HG02798 (cell line): ENCODE results near the gene BIRC3.
"Not testable (repeated sequence)": the region's sequence is repeated elsewhere in the genome, so short reads cannot be mapped to it uniquely, and the experiment has no call there.

Source experiments
- ATAC-seq: cut with Tn5 transposase; IDR thresholded peaks from one replicate; pipeline ENCODE4 v1.9.1; 2021; ENCODE audit warnings: mild to moderate bottlenecking; ENCODE audit not compliant: unreplicated experiment, poor library complexity

The BIRC3 gene

DNA sequence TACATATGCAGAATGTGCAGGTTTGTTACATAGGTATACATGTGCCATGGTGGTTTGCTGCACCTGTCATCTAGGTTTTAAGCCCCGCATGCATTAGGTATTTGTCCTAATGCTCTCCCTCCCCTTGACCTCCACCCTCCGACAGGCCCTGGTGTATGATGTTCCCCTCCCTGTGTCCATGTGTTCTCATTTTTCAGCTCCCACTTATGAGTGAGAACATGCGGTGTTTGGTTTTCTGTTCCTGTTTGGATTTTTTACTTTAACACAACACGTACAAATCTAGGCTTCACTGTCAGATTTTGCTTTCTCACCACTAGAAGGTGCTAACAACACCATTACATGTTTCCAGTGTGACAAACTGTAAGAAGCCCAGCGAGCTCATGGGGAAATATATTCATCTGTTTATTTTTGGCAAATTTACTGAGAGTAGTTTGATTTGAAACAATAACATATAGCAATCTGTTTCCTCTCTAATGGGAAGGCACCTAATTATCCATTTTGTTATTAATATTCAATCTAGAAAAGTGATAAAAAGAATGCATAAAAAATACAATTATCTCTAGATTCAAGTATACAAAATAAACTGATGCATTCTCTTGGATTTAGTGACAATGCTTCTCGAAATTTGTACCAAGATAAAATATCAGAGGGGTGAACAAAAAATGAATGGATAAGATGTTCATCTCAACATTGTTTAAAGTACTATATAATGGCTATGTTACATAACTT, 23.2 kb upstream of the BIRC3 start:
- ATAC-seq: peak; percentile 96

DNA sequence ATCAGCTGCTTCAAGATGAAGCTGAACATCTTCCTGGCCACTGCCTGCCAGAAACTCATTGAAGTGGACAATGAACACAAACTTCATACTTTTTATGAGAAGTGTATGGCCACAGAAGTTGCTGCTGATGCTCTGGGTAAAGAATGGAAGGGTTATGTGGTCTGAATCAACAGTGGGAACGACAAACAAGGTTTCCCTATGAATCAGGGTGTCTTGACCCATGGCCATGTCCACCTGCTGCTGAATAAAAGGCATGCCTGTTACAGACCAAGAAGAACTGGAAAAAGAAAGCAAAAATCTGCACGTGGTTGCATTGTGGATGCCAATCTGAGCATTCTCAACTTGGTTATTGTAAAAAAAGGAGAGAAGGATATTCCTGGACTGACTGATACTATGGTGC, 22.2 kb upstream of the BIRC3 start:
- peak; percentile 38 for ATAC-seq

DNA sequence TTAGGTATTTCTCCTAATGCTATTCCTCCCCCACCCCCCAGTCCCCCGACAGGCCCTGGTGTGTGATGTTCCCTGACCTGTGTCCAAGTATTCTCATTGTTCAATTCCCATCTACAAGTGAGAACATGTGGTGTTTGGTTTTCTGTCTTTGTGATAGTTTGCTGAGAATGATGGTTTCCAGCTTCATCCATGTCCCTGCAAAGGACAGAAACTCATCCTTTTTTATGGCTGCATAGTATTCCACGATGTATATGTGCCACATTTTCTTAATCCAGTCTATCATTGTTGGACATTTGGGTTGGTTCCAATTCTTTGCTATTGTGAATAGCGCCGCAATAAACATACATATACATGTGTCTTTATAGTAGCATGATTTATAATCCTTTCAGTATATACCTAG, 20.5 kb upstream of the BIRC3 start:
- not testable (repeated sequence) for ATAC-seq

DNA sequence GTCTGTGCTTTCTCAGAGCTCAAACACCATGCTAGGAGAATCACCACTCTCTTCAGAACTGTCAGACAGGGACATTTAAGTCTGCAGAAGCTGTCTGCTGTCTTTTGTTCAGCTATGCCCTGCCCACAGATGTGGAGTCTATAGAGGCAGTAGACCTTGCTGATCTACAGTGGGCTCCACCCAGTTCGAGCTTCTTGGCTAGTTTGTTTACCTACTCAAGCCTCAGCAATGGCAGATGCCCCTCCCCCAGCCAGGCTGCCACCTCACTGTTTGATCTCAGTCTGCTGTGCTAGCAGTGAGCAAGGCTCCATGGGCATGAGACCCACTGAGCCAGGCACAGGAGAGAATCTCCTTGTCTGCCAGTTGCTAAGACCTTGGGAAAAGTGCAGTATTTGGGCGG, 16.4 kb upstream of the BIRC3 start:
- ATAC-seq: not testable (repeated sequence)

DNA sequence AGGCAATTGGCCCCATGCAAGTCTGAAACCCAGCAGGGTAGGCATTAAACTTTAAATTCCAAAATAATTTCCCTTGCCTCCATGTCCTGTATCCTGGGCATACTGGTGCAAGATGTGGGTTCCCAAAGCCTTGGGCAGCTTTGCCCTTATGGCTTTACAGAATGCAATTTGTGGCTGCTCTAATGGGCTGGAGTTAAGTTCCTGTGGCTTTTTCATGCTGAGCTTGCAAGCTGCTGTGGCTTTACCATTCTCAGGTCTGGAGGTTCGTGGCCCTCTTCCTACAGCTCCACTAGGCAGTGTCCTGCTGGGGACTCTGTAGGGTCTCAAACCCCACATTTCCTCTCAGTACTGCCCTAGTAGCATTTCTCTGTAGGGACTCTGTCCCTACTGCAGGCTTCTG, 15.0 kb upstream of the BIRC3 start:
- ATAC-seq: no peak

DNA sequence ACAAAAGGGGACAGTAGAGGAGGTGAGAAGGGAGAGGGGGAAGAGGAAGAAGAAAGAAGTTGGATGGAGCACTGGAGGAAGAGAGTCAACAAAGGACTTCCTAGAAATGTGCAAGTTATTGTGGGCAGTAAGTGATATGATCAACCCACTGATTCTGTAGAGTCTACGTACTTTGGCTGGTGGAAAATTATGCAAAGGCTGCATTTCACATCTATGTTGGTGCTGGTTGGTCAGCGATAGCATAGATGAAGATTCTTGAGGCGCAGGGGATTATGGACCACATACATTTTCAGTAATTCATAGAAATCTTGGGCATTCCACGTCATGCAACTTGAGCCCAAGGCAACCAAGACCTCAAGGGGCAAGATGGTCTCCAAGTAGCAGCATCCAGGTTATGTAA, 12.6 kb upstream of the BIRC3 start:
- no peak for ATAC-seq

DNA sequence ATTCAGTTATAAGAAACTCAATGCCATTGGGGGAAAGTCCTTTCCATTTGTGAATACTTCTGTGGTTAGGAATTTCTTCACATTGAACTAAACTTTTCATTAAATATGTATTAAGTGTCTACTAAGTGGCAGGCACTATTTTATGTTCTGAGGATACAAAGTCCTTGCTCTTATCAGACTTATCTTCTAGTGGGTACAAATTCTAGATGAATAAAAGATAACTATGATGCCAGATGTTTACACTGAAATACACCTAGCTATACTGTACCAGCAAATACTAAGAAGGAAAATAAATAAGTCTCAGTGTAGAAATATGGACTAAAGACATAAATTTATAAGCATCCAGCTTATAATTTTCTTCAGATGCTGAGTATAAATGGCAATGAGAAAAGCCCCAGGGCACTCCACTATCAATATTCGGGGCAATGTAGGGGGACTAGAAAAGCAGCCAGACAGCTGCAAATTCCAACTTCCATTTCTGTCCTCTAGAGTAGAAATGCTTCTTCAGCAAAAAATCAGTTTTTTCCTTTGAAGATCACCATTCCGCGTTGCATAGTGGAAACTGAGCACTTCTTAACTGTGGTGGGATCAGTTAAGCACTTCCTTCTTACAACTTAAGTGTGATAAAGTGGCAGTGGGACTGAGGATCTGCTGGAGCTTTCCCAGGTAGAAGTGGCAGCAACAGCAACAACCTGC, 11.8 kb upstream of the BIRC3 start:
- ATAC-seq: no peak

DNA sequence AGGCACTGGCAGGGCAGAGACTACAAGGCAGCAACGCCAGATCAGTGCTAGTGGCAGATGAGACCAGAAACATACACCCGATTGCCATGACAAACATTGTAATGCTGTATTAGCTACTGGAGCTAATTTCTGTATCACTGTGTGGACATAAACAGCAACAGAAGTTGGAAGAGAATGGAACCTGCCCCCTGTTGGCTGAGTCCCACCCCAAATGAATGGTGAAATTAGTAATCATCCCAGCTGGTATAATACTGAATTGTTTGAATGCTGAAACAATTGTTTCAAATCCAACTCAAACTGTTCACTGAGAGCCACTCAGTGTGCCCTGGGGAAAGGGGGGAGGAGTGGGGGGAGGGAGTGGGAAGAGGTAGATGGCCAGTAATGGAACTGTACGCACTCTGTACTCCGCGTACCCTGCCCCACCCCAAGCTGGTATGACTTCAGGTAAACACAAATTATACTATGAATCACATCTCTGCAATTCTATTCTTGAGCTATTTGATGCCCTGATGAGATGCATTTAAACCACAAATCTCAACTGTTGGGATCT, 11.2 kb upstream of the BIRC3 start:
- ATAC-seq: no peak

DNA sequence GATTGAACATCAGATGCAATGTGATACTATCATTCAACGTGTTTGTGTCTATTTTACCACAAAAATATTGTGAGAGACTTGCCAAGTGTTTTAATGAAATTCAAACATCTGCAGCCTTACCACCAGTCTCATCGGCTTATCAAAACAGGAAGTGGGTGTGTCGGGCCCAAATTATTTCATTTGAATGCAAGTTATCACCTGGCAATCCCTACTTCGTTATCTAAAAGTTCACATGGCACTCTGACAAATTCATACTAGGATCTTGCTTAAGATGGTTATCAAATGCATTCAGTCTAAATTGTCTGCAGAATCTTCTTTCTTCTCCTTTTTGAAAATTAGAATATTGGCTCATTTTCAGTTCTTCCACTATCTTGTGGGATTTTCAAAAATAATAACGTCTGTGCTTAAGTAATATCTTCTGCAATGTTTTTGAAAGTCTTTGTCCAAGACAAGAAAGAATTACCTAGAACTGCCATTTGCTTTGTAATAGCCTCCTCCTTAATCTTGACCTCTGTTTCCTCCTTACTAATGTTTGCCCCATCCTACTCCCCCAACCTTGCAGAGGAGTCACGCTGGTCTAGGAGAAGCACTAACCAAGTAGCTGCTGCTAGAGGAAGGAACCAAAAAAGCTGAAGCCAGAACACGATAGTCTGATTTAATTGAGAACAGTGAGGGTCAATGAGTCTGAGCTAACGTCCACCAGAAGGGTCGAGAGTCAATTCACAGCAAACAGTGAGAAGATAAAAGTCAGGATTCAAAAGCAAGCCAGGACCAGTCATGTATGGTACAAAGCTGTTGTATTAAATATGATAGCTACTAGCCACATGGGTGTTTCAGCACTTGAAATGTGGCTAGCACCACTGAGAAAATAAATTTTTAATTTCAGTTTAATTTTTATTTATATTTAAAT, 10.2 kb upstream of the BIRC3 start:
- ATAC-seq: no peak

DNA sequence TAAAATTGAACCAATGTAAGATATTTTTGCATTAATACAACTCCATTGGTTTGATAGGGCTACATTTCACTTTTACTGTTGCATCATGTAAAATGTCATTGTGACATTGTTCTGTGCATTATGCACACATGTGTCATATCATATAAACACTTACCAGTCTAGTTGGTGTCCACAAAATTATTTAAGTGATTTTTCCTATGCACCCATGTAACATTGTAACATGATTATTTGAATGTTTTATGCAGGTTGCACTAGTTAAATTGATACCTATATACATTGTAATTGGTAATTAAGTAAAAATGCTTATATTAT, 9.6 kb upstream of the BIRC3 start:
- ATAC-seq: no peak

DNA sequence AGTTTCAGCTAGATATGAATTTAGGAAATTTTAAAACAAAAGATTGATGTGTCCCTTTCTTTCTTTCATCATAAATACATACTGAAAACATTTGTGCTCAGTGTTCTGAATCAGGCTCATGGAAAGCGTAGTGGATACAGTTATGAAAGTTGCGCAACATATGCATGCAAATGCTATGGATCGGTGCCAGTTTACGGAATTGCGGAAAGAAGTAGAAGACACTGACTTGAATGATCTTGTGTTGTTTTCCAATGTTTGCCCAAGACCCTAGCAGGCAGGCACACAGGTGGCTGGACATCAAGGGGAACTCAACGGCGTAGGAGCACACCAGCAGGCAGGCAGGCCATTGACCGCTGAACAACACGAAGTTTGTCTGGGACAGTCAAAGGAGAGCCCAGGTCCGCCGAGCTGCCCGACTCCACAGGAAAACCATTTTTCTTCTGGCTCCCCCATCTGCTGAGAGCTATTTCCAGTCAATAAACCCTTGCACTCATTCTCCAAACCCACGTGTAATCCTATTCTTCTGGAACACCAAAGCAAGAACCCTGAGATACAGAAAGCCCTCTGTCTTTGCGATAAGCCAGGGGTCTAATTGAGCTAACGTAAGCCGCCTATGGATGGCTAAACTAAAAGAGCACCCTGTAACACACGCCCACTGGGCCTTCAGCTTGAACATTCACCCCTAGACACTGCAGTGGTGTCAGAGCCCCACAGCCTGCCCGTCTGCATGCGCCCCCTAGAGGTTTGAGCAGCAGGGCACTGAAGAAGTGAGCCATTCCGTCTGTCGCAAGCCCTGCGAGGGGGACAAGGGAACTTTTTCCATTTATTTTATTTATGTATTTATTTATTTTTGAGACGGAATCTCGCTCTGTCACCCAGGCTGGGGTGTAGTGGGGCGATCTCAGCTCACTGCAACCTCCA, 7.4 kb upstream of the BIRC3 start:
- ATAC-seq: no peak

DNA sequence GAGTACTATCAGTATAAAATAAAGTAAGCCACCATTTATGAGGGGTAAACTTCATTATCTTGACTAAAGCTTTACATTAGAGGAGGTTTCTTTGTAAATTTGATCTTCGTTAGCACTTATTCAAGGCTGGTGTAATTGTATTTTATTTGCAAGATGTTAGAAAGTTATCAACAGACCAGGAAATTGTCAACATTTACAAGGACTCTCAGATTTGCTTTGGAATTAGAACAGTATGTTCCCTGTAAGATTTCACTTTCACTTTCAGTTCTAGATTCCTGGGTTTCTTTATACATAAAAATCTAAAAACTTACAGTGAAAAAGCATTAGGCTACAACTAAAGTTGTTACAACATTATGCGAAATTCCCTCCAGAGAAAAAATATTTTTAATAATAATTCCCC, 4.6 kb upstream of the BIRC3 start:
- no peak for ATAC-seq

DNA sequence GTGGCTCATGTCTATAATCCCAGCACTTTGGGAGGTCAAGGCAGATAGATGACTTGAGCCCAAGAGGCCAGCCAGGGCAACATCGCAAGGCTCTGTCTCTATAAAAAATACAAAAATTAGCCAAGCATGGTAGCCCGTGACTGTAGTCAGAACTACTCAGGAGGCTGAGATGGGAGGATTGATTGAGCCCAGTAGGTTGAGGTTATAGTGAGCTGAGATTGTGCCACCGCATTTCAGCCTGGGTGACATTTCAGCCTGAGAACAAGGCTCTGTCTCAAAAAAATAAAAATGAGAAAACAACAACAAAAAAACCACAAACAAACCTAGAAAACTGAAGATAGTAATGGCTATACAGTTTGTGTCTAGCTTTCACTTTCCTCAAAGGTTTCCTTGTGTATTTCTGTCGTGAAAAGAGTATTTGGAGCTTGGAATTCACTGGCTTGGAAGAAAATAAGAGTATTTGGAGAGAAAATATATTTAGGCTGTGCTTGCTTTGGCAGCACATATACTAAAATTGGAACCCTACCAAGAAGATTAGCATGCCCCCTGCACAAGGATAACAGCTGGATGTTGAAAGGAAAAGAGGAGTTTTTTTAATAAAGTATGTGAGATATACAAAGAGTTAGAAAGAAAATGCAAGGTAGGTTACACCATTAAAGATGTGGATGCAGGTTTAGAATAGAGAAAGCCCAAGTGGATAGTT, 3.9 kb upstream of the BIRC3 start:
- ATAC-seq: no peak

DNA sequence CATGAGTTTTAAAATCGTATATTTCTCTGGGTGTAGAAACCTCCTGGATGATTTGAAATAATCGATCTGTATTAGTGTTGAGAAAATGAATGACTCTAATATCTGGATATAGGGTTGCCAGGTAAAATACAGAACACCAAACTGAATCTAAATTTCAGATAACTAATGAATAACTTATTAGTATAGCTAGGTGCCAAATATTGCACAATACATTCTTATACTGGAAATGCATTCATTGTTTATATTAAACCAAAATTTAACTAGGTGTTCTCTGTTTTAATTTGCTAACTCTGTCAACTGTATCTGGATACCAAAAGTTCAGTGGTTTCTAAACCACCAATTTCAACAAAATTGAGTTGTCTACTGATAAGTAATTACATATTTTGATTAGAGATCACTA, 2.5 kb upstream of the BIRC3 start:
- ATAC-seq: no peak

DNA sequence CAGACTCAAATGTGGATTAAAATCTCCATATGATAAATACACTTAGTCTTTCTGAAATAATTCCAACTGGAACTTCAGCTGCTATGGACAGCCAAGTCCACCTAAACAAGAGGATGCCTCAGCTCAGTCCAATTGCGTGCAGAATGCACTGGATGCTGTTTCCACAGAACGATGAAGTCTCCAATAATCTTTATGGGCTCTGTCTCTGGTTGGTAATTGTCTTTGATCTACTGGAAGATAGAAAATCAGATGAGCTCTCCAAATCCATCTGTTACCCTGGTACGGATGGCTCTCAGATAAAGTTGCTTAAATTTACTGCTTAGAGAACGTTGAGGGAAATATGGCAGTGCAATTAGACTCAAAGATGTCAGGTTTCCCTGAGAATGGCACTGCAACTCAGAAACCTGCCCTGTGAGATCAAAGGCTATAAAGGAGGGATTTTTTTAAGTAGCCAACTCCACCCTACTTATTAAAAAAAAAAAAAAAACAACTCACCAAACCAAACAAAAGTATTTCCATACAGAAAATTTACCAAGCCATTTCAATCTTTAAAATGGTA, 859 bp upstream of the BIRC3 start:
- ATAC-seq: no peak

DNA sequence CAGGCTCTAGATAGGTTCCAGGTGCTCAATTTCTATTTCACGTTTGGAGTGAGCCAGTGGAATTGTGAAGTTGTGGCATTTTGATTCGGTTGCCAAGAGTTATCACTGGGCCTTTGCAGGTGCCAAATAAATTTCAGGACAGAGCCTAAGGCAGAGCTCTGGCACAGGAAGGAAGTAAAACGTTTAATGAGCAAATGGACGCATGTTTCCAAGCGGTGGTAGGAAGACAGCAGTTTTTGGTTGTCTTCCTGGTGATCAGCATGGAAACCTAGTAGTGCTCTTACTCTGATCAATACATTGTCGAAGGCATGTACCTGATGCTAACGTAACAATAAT, 452 bp downstream of the BIRC3 start:
- ATAC-seq: no peak

DNA sequence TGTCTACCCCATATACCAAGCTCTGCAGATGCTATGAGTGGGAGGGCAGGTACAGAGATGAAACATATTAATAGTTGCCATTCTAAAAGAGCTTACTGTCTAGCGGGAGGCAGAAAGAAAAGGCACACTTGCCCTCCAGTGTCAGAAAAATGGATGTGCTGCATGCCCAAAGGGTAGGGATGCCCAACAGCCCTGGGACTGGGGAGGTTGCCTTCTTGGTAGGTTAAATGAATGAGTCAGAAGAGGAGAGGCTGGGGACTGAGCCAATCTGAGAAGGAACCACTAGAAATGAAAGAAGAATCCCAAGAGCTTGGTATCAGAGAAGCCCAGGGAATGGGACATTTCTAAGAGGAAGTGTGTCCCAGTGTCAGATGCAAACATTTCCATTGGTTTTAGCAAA, 1.2 kb downstream of the BIRC3 start:
- peak; percentile 15 for ATAC-seq

DNA sequence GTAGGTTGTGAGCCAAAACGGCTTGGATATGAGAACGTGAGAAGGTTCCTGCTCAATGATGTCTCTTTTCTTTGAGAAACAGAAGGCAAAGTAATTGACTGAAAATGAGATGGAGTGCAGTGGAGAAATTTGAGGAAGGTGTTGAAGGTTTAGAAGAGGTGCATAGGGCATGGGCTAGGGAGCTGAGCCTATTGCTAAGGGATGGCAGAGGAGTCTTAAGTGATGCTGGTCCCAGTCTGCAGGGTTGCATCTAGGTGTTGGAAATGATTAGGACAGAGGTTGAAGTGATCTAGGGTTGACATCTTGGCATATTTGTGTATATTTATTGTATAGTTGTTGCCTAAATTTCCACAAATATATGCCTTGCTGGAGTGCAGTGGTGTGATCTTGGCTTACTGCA, 2.3 kb downstream of the BIRC3 start:
- ATAC-seq: no peak

DNA sequence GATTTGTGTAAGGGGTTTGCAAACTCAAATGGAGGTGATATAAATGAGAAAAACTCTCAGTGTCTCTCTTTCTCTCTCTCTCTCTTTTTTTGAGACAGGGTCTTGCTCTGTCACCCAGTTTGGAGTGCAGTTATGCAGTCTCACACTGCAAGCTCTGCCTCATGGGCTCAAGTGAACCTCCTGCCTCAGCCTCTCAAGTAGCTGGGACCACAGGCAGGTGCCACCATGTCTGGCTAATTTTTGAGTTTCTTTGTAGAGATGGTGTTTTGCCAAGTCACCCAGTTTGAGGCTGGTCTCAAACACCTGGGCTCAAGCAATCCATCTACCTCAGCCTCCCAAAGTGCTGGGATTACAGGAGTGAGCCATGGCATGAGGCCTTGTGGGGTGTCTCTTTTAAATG, 2.9 kb downstream of the BIRC3 start:
- no peak for ATAC-seq
